NCI-H2227 treated with DMSO at 0.1 percent for 48 hours (cell line): ENCODE data around the gene TBC1D22A.
A peak's percentile ranks its signal among the peaks of the same experiment; 100 is the strongest.

Source experiments
- DNase-seq: peaks from one replicate; lab custom pipeline; 2025; lab: John Stamatoyannopoulos, UW

TBC1D22A gene

DNA sequence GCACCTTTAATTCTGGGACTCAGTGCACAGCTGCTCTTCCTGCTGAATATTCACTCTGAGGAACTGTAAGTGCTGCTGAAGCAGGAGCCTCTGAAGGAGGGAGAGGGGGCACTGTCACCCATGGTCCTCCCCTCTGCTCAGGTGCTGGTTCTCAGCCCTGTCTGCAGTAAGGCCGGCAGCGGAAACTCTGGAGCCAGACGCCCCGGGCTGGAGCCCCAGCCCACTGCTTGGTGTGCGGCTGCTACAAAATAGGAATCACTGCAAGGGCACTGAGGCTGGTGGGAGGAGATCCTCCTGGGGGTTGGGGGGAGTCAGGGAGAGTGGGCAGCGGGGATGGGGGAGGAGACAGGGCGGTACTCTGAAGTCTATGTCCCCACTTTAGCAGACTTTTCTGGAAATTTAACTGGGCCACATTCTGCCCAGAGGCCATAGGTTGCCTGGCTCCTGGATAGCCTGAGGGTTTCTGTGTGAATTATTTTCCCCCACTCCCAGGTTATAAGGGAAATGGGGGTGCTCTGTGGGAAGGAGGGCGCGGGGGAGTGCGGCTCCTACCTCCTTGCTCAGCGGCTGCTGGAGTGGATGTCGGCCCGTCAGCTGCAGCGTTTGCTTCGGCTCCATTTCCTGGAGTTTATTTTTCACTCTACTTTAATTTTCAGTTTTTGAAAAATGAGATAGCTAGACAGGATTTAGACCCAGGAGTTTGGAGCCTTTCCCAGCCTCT, 33.6 kb downstream of the TBC1D22A start:
- no peak for DNase-seq

DNA sequence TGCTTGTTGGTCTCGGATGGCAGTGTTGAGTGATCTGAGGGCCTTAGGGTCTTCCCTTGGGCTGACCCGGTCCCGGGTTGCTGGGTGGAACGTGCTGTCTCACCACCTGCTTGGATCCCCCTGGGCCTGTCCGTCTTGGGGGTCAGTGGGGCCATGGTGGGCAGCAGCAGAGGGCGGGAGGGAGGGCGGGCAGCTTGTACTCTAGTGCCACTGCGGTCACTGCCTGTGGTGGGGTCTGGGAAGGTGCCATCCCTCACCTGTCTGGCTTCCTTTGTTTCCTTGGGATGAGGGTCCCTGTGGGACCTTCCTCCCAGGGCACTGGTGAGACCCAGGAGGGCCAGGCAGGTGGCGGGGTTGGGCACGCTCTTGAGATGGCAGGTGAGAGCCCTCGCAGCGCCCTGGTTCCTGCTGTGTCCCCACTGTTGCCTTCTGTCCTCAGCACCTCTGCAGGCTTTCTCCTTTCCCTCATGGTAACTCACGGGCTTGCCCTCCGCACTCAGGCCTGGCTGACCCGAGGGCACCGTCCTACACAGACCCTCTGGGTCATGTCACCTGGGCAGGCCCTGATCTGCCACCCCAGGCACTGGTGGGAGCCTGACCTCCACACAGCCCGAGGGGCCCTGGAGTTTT, 34.2 kb downstream of the TBC1D22A start:
- DNase-seq, result no peak

DNA sequence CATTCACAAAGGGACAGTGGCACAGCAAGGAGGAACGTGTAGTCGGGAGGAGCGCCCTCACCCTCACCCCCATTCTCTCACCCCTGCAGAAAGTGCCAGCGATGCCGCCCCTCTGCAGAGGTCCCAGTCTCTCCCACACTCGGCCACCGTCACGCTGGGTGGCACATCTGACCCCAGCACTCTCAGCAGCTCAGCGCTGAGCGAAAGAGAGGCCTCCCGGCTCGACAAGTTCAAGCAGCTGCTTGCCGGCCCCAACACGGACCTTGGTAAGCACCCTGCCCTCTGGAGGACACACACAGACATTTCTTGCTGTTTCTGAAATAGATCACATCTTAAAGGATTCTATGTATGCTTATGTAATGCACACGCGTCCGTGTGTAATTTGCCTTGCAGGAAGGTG, 34.9 kb downstream of the TBC1D22A start:
- no peak for DNase-seq

DNA sequence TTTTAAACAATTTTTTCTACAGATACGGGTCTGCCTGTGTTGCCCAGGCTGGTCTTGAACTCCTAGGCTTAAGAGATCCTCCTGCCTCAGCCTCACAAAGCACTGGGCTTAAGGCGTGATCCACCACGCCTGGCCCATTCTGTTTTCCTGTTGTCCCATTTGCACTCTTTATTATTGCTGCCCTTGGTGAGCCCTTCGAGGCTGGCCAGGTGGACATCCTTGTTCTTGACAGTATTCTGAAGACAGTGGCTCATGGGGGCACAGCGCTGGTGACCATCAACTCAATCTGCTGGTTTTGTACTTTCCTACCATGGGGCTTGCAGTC, 35.6 kb downstream of the TBC1D22A start:
- no peak for DNase-seq

DNA sequence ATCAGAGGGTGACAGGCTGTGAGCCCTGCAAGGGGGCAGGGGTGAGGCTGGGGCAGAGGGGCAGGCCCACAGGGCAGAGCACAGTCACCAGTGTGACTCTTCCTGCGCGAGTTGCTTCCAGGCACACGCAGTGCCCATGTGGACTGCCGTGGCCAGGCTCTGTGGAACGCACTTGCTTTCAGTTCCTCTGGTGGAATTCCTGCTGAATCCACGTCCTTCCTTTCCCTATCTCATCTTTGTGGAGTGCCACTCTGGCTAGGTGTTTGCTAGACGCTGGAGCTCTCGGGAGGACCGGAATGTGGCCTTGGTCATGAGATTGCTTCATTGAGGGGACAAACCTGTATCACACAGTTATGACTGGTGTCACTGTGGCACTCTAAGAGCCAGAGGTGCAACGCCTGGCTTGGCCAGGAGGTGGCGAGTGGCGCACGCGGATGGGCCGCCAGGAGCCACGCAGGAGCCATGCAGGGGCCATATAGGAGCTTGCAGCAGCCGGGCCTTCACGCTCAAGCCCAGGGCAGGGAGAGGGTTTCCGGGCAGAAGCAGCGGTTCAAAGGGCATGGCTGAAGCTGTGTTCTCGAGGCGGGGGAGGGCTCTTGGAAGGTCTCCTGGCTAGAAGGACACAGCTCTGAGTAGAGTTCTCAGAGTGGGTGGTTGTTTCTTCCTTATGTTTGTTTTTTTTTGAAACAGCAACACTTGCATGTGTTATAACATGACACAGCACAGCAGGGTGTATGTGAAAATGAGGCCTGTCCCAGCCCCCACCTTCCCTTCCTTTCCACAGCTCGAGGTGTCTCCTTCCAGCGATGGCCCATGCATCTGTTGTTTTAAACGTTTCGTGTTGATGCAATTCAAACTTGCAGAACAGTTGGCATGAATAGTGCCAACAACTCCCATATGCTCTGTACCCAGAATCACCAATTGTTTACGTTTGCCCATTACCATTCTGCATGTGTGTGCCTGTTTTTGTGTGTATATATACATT, 36.2 kb downstream of the TBC1D22A start:
- peak; percentile 33 for DNase-seq

DNA sequence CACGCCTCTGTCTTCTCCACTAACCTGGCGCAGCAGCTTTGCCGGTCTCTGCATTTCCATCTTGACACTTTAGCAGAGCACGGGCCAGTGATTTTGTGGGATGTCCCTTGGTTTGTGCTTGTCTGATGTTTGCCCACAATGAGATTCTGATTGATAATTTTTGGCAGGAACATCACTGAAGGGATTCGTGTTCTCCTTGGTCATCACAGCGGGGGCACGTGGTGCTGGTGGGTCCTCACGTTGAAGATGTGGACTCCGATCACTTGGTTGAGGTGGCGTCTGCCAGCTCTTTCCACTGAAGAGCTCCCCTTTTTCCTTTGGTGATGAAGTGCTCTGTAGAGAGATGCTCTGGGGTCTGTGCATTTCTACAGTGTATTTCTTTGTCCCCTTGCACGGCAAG, 37.2 kb downstream of the TBC1D22A start:
- no peak for DNase-seq

DNA sequence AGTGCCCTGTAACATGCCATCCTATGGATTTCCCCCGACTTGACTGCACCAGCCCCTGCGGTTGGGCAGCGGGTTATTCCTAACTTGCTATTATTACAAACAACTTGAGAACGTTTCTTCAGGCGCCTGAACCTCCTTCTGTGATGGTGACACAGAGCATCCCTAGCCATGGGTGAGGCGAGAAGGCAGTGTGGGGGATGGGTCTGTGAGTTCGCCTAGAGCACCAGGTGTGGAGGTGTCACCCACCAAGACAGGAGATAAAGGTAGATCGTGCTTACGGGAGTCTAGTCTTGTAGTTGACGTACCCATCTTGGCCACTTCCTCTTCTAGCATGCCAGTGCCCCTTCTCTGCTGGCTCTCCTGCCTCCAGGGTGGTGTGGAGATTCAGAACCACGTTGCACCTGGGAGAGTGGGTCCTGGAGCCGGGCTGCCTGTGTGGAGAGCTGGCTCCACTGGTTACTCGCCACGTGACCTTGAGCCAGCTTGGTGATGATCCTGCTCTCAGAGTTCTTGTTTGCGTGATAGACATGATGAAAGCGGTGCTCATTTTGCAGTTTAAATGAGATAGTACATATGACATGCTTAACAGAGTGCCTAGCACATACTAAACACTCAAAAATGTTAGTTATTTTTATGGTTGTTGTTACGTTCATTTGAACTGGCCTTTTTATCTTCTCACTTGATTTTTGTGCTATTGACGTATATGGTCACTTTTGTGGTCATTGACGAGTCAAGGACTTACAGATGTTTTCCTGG, 37.8 kb downstream of the TBC1D22A start:
- DNase-seq, result no peak

DNA sequence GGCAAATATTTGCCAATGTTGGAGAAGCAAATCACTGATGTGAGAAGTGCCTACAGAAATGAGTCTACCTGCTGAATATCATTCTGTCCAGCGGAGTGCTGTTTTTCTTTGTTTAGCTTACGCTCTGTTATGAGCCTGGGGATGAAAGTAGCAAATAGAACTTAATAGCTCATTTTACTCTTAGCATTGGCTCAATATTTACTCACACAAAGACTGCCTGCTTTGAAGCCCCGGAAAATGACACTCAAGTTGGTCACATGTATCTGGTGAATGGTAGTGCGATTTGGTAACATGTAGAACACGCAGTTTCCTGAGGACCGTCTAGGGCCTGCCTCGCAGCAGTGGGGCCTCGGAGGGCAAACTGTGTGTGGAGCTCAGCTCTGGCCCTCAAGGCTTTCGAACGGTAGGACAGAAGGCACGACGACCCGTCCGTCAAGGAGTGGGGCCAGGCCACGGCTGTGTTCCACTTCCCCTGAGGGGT, 38.9 kb downstream of the TBC1D22A start:
- no peak for DNase-seq

DNA sequence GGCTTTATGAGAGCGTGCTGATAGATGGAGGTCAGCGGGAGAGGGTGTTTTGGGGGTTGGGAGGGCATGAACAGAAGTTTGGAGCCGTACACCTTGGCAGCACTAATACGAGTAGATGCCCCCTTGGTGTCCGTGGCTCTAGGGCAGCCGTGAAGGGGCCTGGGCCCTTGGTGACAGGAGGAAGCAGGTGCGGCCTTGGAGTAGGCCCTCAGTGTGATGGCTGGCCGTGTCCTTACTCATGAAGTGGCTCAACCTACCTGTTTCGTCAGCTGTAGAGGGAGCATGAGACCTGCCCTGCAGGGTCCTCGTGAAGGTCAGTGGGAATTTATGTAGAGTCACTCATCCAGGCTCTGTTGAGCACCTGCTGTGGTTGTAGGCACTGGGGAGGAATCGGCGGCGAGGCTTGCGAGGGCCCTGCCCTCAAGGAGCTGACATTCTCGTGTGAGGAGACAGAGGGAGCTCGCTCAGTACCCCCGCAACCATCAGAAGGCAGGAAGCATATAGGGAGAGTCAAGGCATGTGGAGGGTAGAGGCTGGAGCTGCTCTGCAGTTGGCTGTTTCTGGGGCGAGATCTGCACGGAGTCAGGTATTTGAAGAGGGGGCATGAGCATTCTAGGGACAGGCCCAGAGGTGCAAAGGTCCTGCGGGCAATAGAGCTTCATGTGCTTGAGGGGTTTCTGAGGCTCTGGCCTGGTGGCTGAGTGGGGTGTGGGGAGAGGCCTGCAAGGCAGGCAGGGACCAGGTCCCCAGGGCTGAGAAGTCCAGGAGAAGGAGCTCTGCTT, 39.6 kb downstream of the TBC1D22A start:
- DNase-seq, result no peak

DNA sequence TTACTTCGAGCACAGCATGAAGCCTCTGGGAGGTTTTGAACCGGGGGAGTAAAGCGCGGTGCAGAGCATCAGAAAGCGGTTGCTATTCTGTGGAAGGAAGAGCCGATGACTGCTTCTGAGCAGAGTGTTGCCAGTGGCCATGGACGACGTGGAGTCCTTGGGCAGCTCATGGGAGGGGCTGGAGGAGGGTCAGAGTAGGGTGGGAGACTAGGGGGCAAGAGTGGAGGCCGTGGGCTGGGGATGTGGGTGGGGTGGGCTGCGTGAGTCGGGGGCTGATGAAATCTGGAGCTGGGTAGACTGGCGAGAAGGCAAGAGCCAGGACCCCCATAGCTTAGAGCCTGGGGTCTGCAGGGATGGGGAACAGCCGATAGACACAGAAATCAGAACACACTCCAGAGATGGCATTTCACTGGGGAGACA, 40.2 kb downstream of the TBC1D22A start:
- DNase-seq, result no peak

DNA sequence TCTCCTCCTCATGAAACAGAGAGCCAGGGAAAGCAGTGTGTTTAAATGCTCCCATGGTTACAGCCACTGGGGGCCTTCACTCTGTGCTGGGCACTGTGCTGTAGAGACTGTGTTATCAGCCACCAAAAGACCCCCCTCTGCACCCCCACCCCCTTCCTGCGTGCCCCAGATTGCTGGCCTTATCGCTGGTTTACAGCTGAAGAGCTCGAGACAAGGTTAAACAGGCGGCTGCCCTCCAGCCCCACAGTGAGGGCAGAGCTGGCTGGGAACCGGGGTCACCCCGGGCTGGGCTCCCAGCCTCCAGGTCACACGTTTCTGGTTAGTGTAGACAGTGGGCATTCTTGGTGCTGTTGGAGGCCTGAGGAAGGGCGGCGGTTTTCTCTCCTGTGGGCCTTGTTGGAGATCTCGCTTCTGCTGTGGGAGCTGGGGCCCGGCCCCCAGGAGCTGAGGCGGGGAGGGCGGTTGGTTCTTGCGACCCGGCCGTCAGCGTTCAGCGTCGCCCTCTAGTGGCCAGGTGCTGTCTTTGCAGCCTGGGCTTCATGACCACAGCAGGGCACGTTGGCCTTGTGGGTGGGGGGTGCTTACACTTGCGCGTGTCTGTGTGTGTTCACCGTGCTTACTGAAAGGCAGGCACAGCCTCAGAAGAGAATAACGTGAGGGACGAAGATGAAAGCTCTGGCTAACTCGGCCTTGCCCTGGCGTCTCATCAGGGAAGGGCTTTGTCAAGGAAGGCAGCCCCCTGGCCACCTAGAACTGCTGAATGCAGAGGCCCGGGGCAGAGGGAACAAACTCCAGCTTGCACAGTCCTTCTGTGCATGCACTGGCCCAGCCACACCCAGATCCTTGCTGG, 40.8 kb downstream of the TBC1D22A start:
- DNase-seq, result no peak

DNA sequence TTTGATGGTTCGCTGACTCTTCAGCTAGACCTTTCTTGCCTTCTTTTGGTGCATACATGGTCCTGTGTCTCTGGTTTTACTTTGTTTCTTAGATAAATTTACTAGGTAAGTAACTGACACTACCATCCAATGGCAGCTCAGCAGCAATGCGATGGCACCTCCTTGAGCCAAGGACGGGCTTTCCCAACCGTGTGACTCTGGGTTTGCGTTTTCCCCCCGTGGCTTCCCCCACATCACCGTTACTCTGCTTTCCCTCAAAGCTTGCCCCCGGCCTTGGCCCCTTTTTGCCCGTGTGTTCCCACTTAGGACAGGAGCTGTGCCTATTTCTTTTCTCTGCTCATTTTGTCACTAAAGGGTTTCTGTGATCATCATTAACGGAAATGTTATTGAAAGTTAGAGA, 41.5 kb downstream of the TBC1D22A start:
- no peak for DNase-seq

DNA sequence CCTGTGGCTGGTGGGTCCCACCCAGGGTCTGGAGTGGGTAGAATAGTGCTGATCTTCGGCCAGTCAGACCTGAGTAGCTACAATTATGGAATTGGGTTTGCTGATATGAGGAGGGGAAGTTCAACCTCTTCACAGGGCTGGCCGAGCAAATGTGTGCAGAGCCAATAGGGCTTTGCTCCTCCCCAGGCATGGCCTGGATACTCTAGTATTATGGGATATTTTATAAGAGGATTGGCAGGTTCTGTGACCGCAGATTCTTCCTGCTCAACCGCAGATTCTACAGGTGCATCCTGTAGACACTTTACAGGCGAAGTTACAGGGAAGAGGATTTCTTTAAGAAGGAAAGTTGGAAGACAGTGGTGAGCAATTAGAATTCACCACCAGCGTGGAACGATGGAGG, 44.3 kb downstream of the TBC1D22A start:
- DNase-seq, result no peak

DNA sequence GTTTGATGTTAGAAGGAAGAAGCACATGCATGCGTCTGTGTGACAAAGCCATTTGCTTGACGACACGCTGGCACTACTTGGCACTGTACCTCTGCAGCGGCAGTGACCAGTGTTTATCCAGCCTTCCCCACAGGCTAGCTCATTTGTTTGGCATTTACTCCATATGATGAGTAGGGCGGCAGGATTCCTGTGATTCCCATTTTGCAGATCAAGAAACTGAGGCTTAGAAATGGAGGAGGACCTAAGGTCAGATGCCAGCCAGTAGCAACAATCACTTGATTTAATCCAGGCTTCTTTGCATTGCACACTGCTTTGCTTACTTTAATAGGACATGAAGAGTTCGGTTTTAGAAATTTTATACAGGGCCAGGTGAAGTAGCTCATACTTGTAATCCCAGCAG, 45.0 kb downstream of the TBC1D22A start:
- no peak for DNase-seq

DNA sequence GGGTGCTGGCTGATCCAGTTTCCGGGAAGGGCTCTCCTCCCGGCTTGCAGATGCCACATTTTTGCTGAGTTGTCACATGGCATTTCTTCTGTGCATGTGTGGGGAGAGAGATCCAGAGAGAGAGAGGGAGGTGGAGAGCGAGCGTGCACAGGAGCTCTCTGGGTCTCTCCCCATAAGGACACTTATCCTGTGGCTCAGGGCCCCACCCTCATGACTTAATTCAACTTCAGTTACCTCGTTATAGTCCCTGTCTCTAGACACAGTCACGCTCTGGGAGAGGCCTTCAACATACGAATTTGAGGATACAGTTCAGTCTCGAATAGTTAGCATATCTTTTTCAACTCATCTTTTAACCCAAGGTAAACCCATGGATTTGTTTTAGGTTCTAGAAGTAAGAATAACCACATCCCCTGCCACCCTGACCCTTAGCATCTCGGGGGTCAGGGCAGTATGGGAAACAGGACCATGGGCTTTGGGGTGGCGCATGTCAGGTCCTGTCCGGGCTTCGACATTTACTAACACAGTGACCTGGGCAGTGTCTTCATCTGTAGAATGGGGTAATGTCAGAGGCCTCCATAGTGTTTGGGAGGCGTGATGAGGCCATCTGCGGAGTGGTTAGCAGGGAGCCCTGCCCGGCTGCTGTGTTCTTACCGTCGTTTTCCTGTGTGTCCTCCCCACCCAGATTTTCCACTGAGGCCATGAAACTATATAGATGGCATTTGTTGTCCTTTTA, 46.9 kb downstream of the TBC1D22A start:
- no peak for DNase-seq

DNA sequence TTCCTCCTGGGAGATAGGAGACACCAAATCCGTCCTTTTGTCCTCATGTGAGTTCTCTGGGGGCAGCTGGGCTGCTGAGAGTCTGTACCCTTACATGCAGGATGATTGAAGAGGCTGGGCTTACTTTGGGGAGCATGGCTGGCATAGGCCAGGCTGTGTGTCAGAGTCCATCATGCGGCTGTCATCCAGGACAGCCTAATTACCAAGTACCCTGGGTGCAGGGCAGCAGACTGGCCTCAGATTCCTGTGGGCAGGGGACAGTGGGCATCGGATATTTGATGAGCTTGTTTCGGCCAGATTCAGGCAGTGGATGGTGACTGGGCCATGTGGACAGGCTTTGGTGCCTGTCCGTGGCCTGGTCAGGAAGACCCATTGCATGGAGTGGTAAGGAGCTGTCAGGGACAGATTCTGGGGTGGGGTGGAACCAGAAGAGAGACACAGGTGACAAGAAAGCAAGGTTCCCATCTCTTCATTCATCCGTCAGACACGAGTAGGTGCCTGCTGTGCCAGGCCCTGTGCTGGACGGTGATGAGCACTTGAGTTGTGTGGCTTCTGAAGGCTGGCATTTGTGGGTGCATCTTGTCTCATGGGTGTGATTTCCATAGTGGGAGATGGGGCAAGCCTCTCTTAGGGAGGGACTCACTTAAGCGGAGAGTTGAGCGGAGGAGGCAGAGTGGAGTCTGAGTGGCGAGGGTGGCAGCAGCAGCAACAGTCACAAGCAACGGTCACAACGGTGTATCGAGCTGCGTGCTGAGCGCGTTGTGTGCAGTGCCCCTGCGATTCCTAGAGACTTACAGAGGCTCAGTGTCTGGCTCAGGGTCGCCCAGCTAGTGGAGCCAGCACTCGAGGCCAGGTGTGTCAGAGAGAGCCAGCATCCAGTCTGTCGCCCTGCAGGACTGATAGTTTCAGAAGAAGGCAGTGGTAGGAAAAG, 48.7 kb downstream of the TBC1D22A start:
- DNase-seq, result no peak

DNA sequence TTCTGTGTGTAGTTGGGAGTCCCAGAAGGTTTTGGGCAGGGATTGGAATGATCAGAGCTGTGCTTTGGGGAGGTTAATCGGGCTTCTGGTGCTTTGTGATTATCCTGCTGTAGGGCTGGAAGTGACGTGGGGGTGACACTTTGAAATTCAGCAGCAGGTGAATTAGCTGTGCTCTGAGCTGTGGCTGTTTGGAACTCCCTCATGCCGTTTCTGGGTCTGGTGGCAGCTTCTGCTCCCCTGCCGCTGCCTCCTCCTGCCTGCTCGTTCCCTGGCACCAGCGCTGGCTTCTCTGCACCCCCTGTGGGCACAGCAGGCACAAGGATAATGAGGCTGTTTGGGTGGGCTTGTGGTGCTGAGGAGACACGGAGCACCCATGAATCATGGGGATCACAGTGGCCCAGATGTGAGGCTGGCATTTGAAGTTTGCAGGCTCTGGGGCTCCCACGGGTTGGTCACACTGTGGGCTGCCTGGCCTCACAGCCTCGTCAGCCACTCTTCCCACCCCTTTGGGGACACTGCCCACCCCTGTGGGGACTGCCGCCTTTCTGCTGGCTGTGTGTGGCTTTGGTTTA, 49.7 kb downstream of the TBC1D22A start:
- no peak for DNase-seq

DNA sequence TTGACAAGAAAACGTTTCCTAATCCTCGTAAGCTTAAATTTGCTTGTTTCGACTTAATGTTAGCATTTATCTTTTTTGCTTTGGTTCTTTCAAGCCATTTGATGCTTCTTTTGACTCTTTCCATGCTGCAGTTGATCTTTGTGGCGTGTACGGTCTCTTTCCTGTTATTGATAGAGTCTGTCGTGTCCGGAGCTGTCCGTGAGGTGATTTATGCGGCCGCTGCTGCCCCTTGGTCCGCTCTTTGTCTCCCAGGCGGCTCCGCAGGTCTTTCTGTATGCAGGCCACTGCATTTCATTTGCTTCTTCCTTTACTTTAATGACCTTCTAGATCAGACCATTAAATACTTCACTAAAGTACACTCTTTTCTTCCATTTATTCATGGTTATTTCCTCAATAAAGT, 50.3 kb downstream of the TBC1D22A start:
- no peak for DNase-seq
